HG02981 (cell line): ENCODE results near the gene ANKRD36.
"Not testable (repeated sequence)": the region's sequence is repeated elsewhere in the genome, so short reads cannot be mapped to it uniquely, and the experiment has no call there.

Experiments used
- ATAC-seq: cut with Tn5 transposase; IDR thresholded peaks from one replicate; pipeline ENCODE4 v1.9.1; 2021; ENCODE audit warnings: mild to moderate bottlenecking, moderate library complexity; ENCODE audit not compliant: unreplicated experiment

Gene ANKRD36

GRCh38 chr2:97112320-97113049, 468 bp upstream of the ANKRD36 start:
- ATAC-seq, result not testable (repeated sequence)

- peak; percentile 6 for ATAC-seq
These were observed 916 bp downstream of the ANKRD36 start for GRCh38 chr2:97113882-97114255.

GRCh38 chr2:97129090-97129489, 16.1 kb downstream of the ANKRD36 start:
- not testable (repeated sequence) for ATAC-seq

- ATAC-seq, result not testable (repeated sequence)
These were observed 31.1 kb downstream of the ANKRD36 start for GRCh38 chr2:97144016-97144415.

GRCh38 chr2:97166548-97166947, 53.6 kb downstream of the ANKRD36 start:
- not testable (repeated sequence) for ATAC-seq

- ATAC-seq, result not testable (repeated sequence)
These were observed 55.0 kb downstream of the ANKRD36 start for GRCh38 chr2:97167938-97168337.

- not testable (repeated sequence) for ATAC-seq
These were observed 55.6 kb downstream of the ANKRD36 start for GRCh38 chr2:97168583-97168982.

- not testable (repeated sequence) for ATAC-seq
These were observed 67.4 kb downstream of the ANKRD36 start for GRCh38 chr2:97180391-97180790.

GRCh38 chr2:97195349-97195748, 82.4 kb downstream of the ANKRD36 start:
- not testable (repeated sequence) for ATAC-seq

GRCh38 chr2:97197251-97197650, 84.3 kb downstream of the ANKRD36 start:
- not testable (repeated sequence) for ATAC-seq

- ATAC-seq, result not testable (repeated sequence)
These were observed 87.9 kb downstream of the ANKRD36 start for GRCh38 chr2:97200887-97201286.

GRCh38 chr2:97202643-97203250, 89.8 kb downstream of the ANKRD36 start:
- not testable (repeated sequence) for ATAC-seq

GRCh38 chr2:97210325-97210724, 97.4 kb downstream of the ANKRD36 start:
- no peak for ATAC-seq

- ATAC-seq, result not testable (repeated sequence)
These were observed 102.1 kb downstream of the ANKRD36 start for GRCh38 chr2:97215025-97215424.

- ATAC-seq, result not testable (repeated sequence)
These were observed 118.1 kb downstream of the ANKRD36 start for GRCh38 chr2:97230848-97231585.

GRCh38 chr2:97232981-97233380, 120.0 kb downstream of the ANKRD36 start:
- ATAC-seq, result not testable (repeated sequence)

- ATAC-seq, result not testable (repeated sequence)
These were observed 120.8 kb downstream of the ANKRD36 start for GRCh38 chr2:97233660-97234295.

- ATAC-seq, result not testable (repeated sequence)
These were observed 148.2 kb downstream of the ANKRD36 start for GRCh38 chr2:97261192-97261591.

- ATAC-seq, result not testable (repeated sequence)
These were observed 153.5 kb downstream of the ANKRD36 start for GRCh38 chr2:97266449-97266848.

GRCh38 chr2:97267411-97268074, 154.6 kb downstream of the ANKRD36 start:
- no peak for ATAC-seq
